T-helper 17 cell (primary cell): ENCODE data around the gene XXYLT1. TPM values are rescaled to one million over a fixed set of nuclear protein-coding genes. Genes with fewer than 3 reads are reported as not detected.
A peak's percentile ranks its signal among the peaks of the same experiment; 100 is the strongest.

Experiments used
- ATAC-seq: fragments of 150-1000 bp; cut with Tn5 transposase; 2 replicates; pipeline ENCODE4 v1.10.0; 2021; ENCODE audit warnings: mild to moderate bottlenecking, moderate library complexity
- DNase-seq, 3 donors: peaks; one replicate each; pipeline versions ENCODE4 v3.0.0 to v3.0.0-alpha.2; 2020 to 2021
- H3K9me3 ChIP-seq: one replicate; pipeline ENCODE4 v1.7.0; 2013; ENCODE audit warnings: low read length, mild to moderate bottlenecking; ENCODE audit not compliant: control insufficient read depth, poor library complexity, severe bottlenecking
- H3K27ac Mint-ChIP-seq: one replicate; pipeline ENCODE4 v1.8.0; 2022; ENCODE audit warnings: mild to moderate bottlenecking, moderate library complexity, mixed read lengths
- H3K27me3 Mint-ChIP-seq: one replicate; pipeline ENCODE4 v1.8.0; 2022; ENCODE audit warnings: mixed read lengths
- H3K36me3 Mint-ChIP-seq: one replicate; pipeline ENCODE4 v1.8.0; 2022; ENCODE audit warnings: low read depth, mixed read lengths
- H3K4me1 Mint-ChIP-seq: one replicate; pipeline ENCODE4 v1.8.0; 2022; ENCODE audit warnings: mild to moderate bottlenecking, mixed read lengths
- H3K4me3 Mint-ChIP-seq: one replicate; pipeline ENCODE4 v1.8.0; 2022; ENCODE audit warnings: mild to moderate bottlenecking, moderate library complexity, mixed read lengths
- total RNA-seq, 4 donors: library from RNA in 2 of 4; stranded (reverse) in 2 of 4; gene quantifications; one replicate each; pipeline ENCODE4 v1.2.3 and lab custom pipeline; 2022 to 2026

The XXYLT1 gene
- total RNA-seq, 2 donors from 2014 or later = 7.6 to 7.7 TPM

- Mint-ChIP-seq H3K27ac (no peak overlapping the region), H3K4me3 (no peak overlapping the region), H3K4me1 (peaks cover 23% of the 10 kb centered on the region), H3K27me3 (no peaks in the 10 kb centered on the region), H3K36me3 (peaks cover 3% of the 10 kb centered on the region)
- DNase-seq (no peak), ATAC-seq (no peak)
- H3K9me3 ChIP-seq = no peaks in the 10 kb centered on the region
These were observed 61.7 kb downstream of the XXYLT1 start for GRCh38 chr3:195209083-195209846.

GRCh38 chr3:195208631-195209030 is 62.3 kb downstream of the XXYLT1 start:
- H3K9me3 ChIP-seq = no peaks in the 10 kb centered on the region
- no peaks in the 10 kb centered on the region for H3K27me3 Mint-ChIP-seq
- no peak for DNase-seq
- H3K4me1 Mint-ChIP-seq = peaks cover 24% of the 10 kb centered on the region
- ATAC-seq = no peak
- peaks cover 3% of the 10 kb centered on the region for H3K36me3 Mint-ChIP-seq
- peak overlapping the region; percentile 89 for H3K27ac Mint-ChIP-seq
- no peak overlapping the region for H3K4me3 Mint-ChIP-seq

DNA sequence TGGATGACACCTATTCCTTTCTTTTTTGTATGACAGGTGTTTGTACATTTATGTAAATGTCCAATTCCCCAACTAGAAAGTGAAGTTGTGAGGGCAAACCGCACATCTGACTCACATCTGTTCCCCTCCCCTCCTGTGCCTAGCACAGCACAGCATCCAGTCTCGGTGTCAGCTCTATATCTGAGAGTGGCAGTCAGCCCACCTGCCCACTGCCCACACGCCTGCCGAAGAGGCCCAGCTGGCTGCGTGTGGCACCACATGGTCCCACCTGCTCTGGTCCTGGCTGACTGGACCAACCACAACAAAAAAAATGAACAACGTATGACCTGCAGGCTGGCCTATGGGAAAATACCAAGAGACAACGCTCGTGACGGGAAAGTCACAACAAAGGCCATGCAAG is 62.8 kb downstream of the XXYLT1 start:
- H3K4me3 Mint-ChIP-seq = no peak overlapping the region
- ATAC-seq = no peak
- H3K36me3 Mint-ChIP-seq = peaks cover 3% of the 10 kb centered on the region
- DNase-seq = no peak
- no peaks in the 10 kb centered on the region for H3K27me3 Mint-ChIP-seq
- H3K9me3 ChIP-seq = no peaks in the 10 kb centered on the region
- H3K4me1 Mint-ChIP-seq = peaks cover 25% of the 10 kb centered on the region
- H3K27ac Mint-ChIP-seq = peak overlapping the region; percentile 89

DNA sequence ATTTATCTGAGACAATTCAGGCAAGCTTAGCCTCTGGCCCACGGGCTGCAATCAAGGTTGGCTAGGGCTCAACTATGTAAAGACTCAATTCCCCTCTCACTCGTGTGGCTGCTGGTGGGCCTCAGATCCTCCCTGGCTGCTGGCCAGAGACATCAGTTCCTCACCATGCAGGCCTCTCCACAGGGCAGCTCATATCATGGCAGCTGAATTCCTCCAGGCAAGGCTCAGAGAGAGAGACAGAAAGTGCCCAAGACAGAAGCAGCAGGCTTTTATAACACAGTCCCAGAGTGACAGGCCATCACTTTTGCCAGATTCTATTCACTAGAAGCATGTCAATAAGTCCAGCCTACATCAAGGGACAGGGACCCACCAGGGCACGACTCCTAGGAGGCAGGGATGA is 63.2 kb downstream of the XXYLT1 start:
- ATAC-seq (no peak), DNase-seq (no peak)
- H3K27me3 Mint-ChIP-seq = no peaks in the 10 kb centered on the region
- H3K27ac Mint-ChIP-seq = peak overlapping the region; percentile 89
- H3K36me3 Mint-ChIP-seq = peaks cover 3% of the 10 kb centered on the region
- no peaks in the 10 kb centered on the region for H3K9me3 ChIP-seq
- H3K4me3 Mint-ChIP-seq = no peak overlapping the region
- peaks cover 25% of the 10 kb centered on the region for H3K4me1 Mint-ChIP-seq

DNA sequence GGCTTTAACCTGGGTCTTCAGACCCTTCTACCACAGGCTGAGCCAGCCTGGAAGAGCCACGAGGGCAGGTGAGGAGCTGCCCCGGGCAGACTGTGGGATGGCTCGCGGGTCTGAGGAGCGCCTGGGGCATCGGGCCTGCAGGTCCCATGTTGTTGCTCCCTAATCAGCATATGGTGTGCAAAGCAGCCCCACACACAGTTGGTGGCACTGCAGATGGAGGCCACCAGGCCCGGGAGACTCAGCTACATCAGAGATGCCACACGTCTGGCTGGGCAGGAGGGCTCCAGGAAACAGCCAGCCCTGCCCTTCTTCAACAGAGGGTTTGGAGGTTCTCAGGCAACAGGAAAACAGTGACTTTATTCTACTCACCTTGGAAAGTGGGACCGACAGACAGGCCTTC is 63.9 kb downstream of the XXYLT1 start:
- DNase-seq (no peak), ATAC-seq (no peak)
- Mint-ChIP-seq H3K27ac (no peak overlapping the region), H3K36me3 (peaks cover 3% of the 10 kb centered on the region), H3K27me3 (no peaks in the 10 kb centered on the region), H3K4me3 (no peak overlapping the region), H3K4me1 (peaks cover 25% of the 10 kb centered on the region)
- H3K9me3 ChIP-seq = no peaks in the 10 kb centered on the region

GRCh38 chr3:195204360-195205163 is 66.4 kb downstream of the XXYLT1 start:
- DNase-seq (no peak), ATAC-seq (no peak)
- peak overlapping the region; percentile 39 for H3K27ac Mint-ChIP-seq
- H3K4me3 Mint-ChIP-seq = no peak overlapping the region
- H3K4me1 Mint-ChIP-seq = peaks cover 19% of the 10 kb centered on the region
- H3K9me3 ChIP-seq = no peaks in the 10 kb centered on the region
- no peaks in the 10 kb centered on the region for H3K27me3 Mint-ChIP-seq
- H3K36me3 Mint-ChIP-seq = no peaks in the 10 kb centered on the region

- ATAC-seq = peak; percentile 20
- Mint-ChIP-seq H3K36me3 (no peaks in the 10 kb centered on the region), H3K27ac (peak overlapping the region; percentile 47), H3K27me3 (no peaks in the 10 kb centered on the region), H3K4me3 (peak overlapping the region; percentile 21), H3K4me1 (peaks cover 17% of the 10 kb centered on the region)
- no peak for DNase-seq
- no peaks in the 10 kb centered on the region for H3K9me3 ChIP-seq
These were observed 67.4 kb downstream of the XXYLT1 start for GRCh38 chr3:195203606-195204005.

- Mint-ChIP-seq H3K27me3 (no peaks in the 10 kb centered on the region), H3K36me3 (no peaks in the 10 kb centered on the region), H3K4me1 (peaks cover 19% of the 10 kb centered on the region), H3K27ac (peak overlapping the region; percentile 37), H3K4me3 (no peak overlapping the region)
- no peaks in the 10 kb centered on the region for H3K9me3 ChIP-seq
- ATAC-seq = no peak
- DNase-seq = no peak
These were observed 69.7 kb downstream of the XXYLT1 start for GRCh38 chr3:195201295-195201694.

DNA sequence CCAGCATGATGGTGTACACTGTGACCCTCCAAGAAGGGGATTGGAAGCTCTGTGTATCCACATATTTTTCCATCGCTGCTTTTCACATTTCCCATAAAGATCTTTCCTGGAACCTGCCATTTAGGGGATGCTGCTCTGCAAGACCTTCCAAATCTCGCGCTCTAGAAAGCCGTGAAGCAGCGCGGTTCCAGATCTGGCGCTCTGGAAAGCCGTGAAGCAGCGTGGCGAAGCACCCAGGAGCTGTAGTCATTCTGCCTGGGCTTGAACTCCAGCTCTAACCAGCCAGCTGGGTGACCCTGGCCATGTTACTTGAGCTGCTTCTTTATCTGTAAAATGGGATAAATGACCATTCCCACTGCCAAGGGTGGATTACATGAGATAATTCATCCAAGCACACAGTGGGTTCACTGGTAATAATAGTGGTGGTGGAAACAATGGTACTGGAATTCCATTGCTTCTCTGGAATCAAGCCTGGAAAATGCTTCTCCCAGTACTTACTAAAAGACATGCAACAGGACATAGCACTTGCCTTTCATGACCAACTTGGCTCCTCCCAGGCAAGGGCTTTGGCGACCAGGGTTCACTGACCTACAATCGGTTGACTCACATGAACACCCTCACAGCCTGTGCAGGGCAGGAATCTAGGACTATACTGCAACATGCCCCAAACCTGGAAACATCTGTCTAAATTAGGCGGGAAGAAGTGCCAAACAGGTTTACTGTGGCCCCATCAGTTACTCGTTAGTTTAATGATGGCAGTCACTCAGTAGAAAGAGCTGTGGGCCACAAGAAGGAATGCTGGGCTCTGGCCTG is 70.7 kb downstream of the XXYLT1 start:
- H3K27me3 Mint-ChIP-seq = no peaks in the 10 kb centered on the region
- H3K27ac Mint-ChIP-seq = no peak overlapping the region
- H3K9me3 ChIP-seq = no peaks in the 10 kb centered on the region
- H3K36me3 Mint-ChIP-seq = no peaks in the 10 kb centered on the region
- H3K4me3 Mint-ChIP-seq = no peak overlapping the region
- no peak for ATAC-seq
- no peak for DNase-seq
- peaks cover 17% of the 10 kb centered on the region for H3K4me1 Mint-ChIP-seq

- H3K4me3 Mint-ChIP-seq = no peak overlapping the region
- no peak for DNase-seq
These were observed 72.3 kb downstream of the XXYLT1 start for GRCh38 chr3:195198426-195199346.

GRCh38 chr3:195197765-195198425 is 73.1 kb downstream of the XXYLT1 start:
- Mint-ChIP-seq H3K27ac (no peak overlapping the region), H3K4me1 (peaks cover 16% of the 10 kb centered on the region), H3K4me3 (no peak overlapping the region), H3K27me3 (no peaks in the 10 kb centered on the region), H3K36me3 (no peaks in the 10 kb centered on the region)
- H3K9me3 ChIP-seq = no peaks in the 10 kb centered on the region
- no peak for ATAC-seq
- DNase-seq = no peak

More at GRCh38 chr3:195198426-195199346, 72.3 kb downstream of the XXYLT1 start:
- Mint-ChIP-seq H3K27ac (no peak overlapping the region), H3K36me3 (no peaks in the 10 kb centered on the region), H3K4me1 (peaks cover 18% of the 10 kb centered on the region), H3K27me3 (no peaks in the 10 kb centered on the region)
- ATAC-seq = no peak
- no peaks in the 10 kb centered on the region for H3K9me3 ChIP-seq

DNA sequence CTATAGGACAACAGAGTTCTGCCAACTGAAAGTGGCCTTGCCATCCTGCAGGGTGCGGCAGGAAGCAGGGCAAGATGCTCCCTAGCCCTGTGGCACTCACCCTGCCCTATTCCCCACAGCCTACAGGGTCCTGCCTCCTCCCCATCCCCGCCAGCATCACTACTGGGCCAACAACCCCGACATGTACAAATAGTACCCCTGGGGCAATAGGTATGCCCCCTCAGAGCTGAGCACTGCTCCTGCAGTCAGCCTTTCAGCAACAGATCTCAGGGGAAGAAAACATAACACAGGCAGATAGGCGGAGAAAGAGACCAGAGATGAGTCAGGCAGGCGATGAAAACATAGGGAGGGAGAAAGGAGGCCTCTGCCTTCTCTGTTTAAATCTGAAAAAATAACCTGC is 74.7 kb downstream of the XXYLT1 start:
- H3K4me3 Mint-ChIP-seq = no peak overlapping the region
- peaks cover 16% of the 10 kb centered on the region for H3K4me1 Mint-ChIP-seq
- no peaks in the 10 kb centered on the region for H3K9me3 ChIP-seq
- H3K27me3 Mint-ChIP-seq = no peaks in the 10 kb centered on the region
- H3K27ac Mint-ChIP-seq = no peak overlapping the region
- DNase-seq (no peak), ATAC-seq (no peak)
- no peaks in the 10 kb centered on the region for H3K36me3 Mint-ChIP-seq
